Activated T-cell treated with anti-CD3 and anti-CD28 coated beads for 1 hour (primary cell): Measurements from ENCODE around the gene FGD4.
"Not testable (repeated sequence)": the region's sequence is repeated elsewhere in the genome, so short reads cannot be mapped to it uniquely, and the experiment has no call there.

Experiments
- DNase-seq: peaks from one replicate; pipeline ENCODE4 v3.0.0-alpha.2; 2020; ENCODE audit warnings: low read depth

FGD4 gene

GRCh38 chr12:32522331-32523221, 123.2 kb downstream of the FGD4 start:
- no peak for DNase-seq

DNA sequence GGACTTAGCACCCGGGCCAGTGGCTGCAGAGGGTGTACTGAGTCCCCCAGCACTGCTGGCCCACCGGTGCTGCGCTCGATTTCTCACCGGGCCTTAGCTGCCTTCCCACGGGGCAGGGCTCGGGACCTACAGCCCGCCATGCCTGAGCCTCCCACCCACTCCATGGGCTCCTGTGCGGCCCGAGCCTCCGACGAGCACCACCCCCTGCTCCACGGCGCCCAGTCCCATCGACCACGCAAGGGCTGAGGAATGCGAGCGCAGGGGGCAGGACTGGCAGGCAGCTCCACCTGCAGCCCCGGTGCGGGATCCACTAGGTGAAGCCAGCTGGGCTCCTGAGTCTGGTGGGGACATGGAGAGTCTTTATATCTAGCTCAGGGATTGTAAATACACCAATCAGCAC, 126.4 kb downstream of the FGD4 start:
- not testable (repeated sequence) for DNase-seq

GRCh38 chr12:32526343-32526742, 127.0 kb downstream of the FGD4 start:
- DNase-seq, result not testable (repeated sequence)

DNA sequence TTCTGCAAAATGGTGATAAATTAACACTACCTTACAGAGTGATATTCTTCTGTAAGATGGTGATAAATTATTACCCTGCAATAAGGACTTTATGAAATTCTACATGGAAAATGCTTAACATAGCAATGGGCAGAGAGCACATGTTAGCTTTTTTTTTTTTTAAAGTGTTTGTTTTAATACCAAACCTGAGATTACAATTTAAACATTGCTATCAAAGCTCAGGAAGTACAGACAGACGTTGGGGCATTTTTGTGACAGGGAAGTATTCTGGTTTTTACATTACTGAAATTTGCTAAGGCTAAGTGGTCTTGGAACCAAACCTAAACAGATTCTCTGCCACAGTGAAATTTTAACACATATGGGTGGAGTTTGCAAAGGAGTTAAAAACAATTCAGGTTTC, 133.1 kb downstream of the FGD4 start:
- DNase-seq, result no peak

GRCh38 chr12:32532951-32533350, 133.6 kb downstream of the FGD4 start:
- DNase-seq, result no peak

- DNase-seq, result not testable (repeated sequence)
These were observed 134.1 kb downstream of the FGD4 start for GRCh38 chr12:32533506-32533905.

GRCh38 chr12:32533971-32534590, 134.7 kb downstream of the FGD4 start:
- no peak for DNase-seq

DNA sequence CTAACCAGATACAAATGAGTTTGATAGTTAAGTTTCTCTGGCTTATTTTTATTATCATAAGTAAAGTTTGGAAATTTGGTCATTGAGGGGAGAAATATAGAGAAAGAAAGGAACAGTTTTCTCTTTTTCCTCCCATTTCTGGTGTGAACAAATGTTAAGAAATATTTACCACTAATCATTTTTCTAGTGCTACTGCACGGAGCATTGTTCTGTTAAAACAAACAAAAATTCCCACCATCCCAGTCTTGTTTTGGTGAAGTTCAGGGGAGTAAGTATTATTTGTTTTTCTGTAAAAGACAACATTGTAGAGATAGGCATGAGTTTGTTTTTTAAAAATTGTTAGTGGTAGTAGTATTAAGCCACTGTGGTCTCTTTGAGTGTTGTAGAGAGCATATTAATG, 135.3 kb downstream of the FGD4 start:
- no peak for DNase-seq

DNA sequence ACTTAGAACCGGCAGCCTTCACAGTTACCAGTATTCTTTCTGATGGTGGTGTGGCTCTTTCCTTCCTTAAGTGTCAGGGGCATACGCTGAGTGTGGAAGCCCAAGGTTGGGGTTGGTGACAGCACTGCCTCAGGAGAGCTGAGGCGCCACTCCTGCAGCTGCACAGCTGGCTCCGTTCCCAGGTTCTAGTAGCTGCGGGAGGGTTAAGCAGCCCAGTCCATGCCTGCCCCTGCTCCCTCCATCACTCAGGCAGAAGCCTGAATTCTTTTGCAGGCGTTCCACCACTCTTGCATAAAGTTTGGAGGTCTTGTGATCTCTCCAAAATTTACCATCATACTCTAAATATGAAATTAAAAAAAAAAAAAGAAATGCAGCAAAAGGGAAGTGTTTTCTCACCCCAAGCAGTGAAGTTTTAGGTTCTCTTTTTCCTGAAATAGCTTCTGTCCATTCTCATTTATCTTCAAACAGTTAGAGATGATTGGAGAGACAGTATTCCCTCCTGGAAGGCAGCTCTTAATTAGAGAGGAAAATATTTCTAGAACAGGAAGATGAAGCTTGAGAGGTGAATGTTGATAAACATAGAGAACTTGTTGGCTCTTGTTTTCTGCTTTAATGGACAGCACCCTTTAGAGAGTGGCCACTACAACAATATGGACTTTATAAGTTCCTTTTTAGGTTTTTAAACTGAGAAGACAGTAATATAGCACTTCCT, 136.1 kb downstream of the FGD4 start:
- DNase-seq, result no peak

GRCh38 chr12:32536000-32536345, 136.6 kb downstream of the FGD4 start:
- no peak for DNase-seq

- no peak for DNase-seq
These were observed 142.5 kb downstream of the FGD4 start for GRCh38 chr12:32541754-32542374.

- DNase-seq, result no peak
These were observed 143.3 kb downstream of the FGD4 start for GRCh38 chr12:32542428-32543229.

- DNase-seq, result no peak
These were observed 145.5 kb downstream of the FGD4 start for GRCh38 chr12:32544893-32545292.

DNA sequence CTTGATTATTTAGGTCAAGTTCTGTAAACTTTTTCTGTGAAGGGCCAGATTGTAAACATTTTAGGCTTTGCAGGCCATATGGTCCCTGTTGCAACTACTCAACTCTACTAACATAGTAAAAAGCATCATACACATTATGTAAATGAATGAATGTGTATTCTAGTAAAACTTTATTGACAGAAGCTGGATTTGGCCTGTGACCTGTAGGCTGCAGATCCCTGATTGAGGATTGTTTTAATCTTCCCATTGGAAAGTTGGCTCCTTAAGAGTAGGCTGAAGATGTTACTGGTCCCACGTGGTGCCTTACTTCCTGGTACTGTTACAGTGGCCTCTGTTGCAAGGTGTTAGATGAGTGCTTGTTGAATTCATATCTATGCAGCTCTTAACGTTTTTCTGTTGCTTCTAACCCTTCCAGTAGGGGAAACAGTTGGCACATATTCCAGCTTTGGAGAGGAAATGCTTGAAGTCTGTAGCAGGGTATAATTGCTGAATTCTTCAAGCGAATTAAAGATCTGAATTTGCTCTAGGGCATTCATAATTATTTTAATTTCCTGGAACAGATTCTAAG, 146.1 kb downstream of the FGD4 start:
- DNase-seq, result no peak

DNA sequence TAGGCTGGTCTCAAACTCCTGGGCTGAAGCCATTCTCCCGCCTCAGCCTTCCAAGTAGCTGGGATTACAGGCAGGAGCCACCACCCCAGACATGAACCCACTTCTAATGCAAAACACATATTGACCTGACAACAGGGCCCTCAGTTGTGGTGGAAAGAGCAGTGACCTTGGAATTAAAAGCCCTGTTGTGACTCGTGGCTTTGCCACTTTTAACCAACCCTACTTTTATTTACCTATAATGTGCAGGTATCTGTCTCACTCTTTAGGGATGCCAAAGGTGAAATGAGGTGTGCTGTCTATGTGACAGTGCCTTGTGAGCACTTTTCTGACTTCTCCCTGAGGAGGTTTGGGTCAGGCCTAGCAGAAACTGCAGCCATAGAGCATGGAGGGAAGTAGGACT, 146.9 kb downstream of the FGD4 start:
- DNase-seq, result no peak

- DNase-seq, result no peak
These were observed 149.4 kb downstream of the FGD4 start for GRCh38 chr12:32548691-32549281.

DNA sequence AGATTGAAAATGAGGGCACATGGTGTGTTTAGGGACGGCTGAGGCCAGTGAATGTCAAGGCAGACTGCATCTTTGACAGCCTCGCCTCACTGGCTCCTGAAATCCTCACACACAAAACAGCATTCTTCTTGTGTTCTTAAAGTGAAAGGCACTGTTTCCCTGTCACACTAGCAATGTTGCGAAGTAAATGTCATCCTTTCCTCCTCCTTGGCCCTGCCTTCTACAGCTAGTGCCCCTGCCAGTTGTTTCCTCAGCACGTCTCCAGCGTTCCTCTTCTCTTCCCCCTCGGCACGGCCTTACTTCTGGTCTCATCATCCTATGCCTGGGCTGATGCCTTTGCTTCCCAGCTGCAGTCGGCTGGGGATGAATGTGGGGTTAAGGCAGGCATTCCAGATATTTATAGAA, 150.3 kb downstream of the FGD4 start:
- no peak for DNase-seq

GRCh38 chr12:32551058-32551457, 151.7 kb downstream of the FGD4 start:
- no peak for DNase-seq

DNA sequence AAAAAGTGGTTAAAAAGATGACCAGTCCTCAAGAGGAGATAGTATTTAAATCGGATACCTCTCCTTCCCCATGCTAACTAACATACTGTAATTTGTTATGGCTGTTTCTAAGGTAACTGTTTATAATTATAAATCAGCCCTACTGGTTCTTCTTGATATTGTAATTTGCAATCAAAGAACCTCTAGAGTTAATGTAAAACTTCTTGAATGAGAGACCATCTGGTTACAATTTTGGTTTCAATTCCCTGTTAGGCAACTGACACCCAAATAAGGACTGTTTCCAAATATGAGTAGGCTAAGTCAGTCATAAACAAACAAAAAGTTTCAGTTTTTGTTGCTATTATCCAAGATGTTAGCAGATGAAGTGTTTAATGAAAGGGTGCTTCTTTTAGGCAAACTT, 159.5 kb downstream of the FGD4 start:
- no peak for DNase-seq

- no peak for DNase-seq
These were observed 160.1 kb downstream of the FGD4 start for GRCh38 chr12:32559434-32559833.

GRCh38 chr12:32560520-32560919, 161.2 kb downstream of the FGD4 start:
- DNase-seq, result no peak
